GM19397 (cell line): Measurements from ENCODE around the gene NAGPA.
A peak's percentile ranks its signal among the peaks of the same experiment; 100 is the strongest.
"Not testable (repeated sequence)": the region's sequence is repeated elsewhere in the genome, so short reads cannot be mapped to it uniquely, and the experiment has no call there.

Experiments used
- ATAC-seq: cut with Tn5 transposase; IDR thresholded peaks from one replicate; pipeline ENCODE4 v1.9.1; 2021; ENCODE audit warnings: mild to moderate bottlenecking, moderate library complexity; ENCODE audit not compliant: unreplicated experiment

Gene NAGPA

GRCh38 chr16:5033256-5034166, at the start of gene NAGPA:
Gene NAGPA, minus strand, starts transcription at chr16:5033935. Its CDS starts 21 bp downstream, at chr16:5033914.
- ATAC-seq, result peak; percentile 85

- ATAC-seq, result not testable (repeated sequence)
Measured at GRCh38 chr16:5080996-5081395, 47.3 kb upstream of the NAGPA start.

DNA sequence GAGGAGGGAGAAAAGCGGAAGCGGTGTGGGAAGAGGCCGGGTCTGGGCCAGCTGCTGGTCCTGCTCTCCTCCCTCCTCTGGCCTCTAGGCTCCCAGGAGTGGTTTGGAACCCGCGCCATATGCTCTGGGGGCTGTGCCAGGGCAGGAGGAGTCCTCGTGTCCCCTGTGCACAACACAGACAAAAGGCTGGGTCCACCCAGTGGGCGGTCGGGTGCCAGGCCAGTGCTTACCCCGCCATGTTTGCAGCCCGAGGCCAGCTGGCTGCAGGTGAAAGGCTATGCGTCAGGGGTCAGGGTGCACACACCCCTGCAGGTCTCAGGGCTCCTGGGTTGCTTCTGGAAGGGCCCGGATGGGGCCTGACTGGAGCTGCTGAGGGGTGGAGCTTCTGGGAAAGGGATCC, 46.7 kb upstream of the NAGPA start:
- not testable (repeated sequence) for ATAC-seq

DNA sequence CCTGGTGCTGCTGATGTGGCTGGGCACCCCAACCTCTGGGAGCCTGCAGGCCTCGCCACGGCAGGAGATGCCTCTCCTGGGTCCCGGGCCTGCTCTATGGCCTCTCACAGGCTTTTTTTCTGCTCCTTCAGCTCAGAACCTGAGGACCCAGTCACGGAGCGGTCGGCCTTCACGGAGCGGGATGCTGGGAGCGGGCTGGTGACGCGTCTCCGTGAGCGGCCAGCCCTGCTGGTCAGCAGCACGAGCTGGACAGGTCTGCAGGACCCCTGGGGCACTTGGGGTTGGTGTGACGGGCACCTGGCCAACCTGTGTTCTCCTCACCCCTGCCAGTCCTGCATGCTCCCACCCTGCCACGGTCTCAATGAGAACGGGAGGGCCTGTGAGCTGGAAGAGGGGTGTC, 44.9 kb upstream of the NAGPA start:
- no peak for ATAC-seq

- ATAC-seq, result no peak
Measured at GRCh38 chr16:5077304-5077703, 43.6 kb upstream of the NAGPA start.

DNA sequence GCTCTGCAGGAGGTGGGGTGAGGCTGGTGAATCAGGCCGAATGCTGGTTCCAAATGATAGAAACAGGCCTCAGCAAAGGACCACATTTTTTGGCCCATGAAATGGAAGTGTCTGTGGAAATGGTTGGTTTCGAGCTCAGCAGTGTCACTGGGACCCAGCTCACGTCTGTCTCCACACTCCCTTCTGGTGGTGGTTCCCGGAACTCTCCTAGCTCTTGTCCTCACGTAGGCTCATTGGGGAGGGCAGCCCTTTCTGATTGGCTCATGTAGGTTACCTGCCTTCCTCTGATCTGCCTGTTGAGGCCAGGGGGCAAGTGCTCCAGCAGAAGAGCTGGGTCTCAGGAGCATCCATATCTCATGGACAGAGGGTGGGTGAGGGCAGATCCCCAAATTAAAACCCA, 41.9 kb upstream of the NAGPA start:
- ATAC-seq, result no peak

DNA sequence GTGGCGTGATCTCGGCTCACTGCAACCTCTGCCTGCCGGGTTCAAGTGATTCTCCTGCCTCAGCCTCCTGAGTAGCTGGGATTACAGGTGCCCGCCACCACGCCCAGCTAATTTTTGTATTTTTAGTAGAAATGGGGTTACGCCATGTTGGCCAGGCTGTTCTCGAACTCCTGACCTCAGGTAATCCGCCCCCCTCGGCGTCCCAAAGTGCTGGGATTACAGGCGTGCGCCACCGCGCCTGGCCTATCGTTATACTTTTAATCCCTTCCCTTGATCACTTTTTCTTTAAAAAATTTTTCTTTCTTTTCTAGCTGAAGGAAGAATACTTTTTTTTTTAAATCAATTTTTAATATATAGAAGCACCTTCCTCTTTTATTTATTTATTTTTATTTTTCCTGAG, 40.0 kb upstream of the NAGPA start:
- ATAC-seq, result not testable (repeated sequence)

GRCh38 chr16:5073279-5073629, 39.5 kb upstream of the NAGPA start:
- ATAC-seq, result no peak

- ATAC-seq, result no peak
Measured at GRCh38 chr16:5072334-5073278, 38.9 kb upstream of the NAGPA start.

DNA sequence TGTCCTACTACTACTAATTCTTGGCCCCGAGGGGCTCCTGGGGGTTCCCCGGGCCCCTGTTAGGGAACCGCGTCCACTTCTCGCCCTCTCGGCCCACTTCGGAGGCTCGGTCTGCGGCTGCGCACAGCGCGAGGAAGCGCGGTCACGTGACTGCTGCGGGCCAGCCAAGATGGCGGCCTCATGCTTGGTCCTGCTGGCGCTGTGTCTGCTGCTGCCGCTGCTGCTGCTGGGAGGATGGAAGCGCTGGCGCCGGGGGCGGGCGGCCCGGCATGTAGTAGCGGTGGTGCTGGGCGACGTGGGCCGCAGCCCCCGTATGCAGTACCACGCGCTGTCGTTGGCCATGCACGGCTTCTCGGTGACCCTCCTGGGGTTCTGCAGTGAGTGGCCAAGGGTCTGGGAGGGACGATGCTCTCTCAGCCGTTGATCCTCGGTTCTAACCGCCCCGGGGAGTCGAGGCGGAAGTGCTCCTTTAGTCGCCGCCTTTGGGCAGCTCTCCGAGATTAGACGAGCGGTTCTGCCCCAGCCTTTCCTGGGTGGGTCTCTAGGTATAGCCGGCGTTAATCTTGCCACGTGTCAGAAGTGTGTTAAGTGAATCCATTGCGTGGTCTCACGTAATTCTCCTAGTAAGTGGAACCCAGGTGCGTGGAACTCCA, 38.1 kb upstream of the NAGPA start, which contains the start of gene ALG1:
Gene ALG1 (plus strand): TSS at position 163 of the 653 bp plus-strand sequence. CDS start 7 bp downstream, at position 170.
- ATAC-seq, result peak; percentile 91

GRCh38 chr16:5071341-5071680, 37.6 kb upstream of the NAGPA start:
- ATAC-seq, result no peak

DNA sequence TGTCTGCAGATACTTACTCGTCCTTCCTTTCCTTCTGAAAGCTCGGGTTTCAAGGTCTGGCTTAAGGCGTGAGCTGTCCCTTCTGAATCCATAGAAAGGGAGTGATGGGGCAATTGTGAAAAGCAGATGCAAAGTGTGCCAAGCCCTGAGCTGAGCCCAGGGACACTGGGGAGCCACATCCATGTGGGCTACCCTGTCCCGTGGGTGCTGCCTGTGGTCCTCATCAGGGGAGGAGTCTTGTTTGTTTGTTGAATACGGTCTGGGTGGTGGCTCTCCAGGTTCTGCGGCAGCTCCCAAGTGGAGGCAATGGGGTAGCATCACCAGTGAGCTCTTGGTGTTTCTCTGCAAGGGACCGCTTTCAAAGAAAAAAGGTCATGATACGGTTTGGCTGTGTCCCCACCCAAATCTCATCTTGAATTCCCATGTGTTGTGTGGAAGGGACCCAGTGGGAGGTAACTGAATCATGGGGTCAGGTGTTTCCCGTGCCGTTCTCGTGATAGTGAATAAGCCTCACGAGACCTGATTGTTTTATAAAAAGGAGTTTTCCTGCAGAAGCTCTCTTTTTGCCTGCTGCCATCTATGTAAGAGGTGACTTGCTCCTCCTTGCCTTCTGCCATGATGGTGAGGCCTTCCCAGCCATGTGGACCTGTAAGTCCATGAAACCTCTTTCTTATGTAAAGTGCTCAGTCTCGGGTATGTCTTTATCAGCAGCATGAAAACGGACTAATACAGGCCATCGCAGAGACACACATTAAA, 36.9 kb upstream of the NAGPA start:
- no peak for ATAC-seq

GRCh38 chr16:5069854-5070253, 36.1 kb upstream of the NAGPA start:
- ATAC-seq, result no peak

- no peak for ATAC-seq
Measured at GRCh38 chr16:5069048-5069447, 35.3 kb upstream of the NAGPA start.

- no peak for ATAC-seq
Measured at GRCh38 chr16:5066511-5066910, 32.8 kb upstream of the NAGPA start.

- no peak for ATAC-seq
Measured at GRCh38 chr16:5065813-5066212, 32.1 kb upstream of the NAGPA start, which contains the start of gene C16orf89. Gene C16orf89, minus strand, starts transcription at chr16:5065956. Its CDS starts 48 bp downstream, at chr16:5065908.

DNA sequence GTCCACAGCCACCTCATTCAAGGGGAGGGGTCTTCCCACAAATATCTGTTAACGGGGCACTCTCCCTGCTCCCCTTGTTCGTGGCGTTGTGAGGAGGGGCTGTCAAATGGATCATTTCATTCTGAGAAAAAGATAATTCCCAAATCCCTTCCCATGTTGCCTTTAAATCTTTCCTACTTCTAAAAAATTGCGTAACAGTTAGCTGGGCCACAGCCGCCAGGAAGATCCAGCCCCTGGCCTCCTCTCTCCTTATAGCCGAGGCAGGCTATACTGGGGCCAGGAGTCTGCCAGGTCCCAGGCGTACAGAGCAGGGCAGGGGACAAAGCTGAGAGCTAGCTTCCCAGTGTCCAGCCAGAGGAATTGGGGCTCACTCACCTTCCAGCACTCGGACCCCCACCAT, 31.6 kb upstream of the NAGPA start:
- no peak for ATAC-seq

DNA sequence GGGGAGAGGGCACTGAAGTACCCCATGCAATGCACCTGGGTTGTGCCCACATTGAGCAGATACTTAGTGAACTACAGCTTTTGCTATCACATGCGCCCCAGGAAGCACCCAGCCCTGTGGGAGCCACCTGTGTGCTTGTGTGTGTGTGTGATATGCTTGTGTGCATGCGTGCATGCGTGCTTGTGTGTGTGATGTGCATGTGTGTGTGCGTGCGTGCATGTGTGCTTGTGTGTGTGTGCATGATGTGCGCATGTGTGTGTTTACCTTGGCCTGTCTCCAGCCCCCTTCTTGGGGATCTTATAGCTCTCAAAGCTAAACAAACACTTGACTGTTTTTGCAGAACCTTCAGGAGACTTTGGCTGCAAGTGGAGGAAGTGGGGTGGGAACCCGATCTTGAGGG, 31.2 kb upstream of the NAGPA start:
- ATAC-seq, result no peak

DNA sequence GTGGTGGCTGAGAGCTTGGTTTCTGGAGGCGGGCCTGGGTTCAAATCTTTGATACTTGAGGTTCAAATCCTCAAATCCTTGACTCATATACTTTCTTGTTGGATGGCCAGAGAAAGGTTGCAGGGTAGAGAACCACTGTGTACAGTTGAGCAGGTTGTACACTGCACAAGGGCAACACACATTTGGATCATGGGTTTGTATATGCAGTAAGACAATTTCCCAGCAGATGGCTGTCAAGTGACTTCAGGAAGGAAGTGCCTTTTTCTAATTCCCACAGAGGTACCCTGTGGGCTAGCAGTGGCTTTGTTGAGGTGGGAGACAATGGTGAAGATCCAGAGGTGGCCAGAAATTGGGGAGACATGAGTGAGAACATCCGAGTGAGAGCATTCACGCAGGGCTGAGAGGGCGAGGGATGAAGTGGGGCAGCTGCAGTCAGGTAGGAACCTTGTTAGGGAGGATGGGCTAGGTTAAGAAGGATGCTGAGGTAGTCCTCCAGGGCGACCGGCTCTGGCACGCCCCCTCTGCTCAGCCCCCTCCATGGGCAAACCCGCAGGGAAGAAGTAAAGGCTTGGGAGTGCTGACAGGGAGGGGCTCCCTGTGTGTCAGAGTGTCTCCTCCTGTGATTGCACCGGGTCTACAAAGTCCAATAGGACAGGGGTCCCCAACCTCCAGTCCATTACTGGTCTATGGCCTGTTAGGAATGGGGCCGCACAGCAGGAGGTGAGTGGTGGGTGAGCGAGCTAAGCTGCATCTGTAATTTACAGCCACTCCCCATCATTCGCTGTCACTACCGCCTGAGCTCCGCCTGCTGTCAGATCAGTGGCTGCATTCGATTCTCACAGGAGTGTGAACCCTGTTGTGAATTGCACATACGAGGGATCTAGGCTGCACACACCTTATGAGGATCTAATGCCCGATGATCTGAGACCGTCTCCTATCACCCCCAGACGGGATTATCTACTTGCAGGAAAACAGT, 29.3 kb upstream of the NAGPA start:
- no peak for ATAC-seq
